OCI-LY3 (cell line): ENCODE data around the gene MEIG1.

Source experiments
- EZH2phosphoT487 ChIP-seq: fragments of 200-600 bp; shearing (Covaris generic); IDR thresholded peaks from 2 replicates; pipeline ENCODE4 v1.6.1; 2018; ENCODE audit warnings: antibody characterized with exemption, mixed run types, low read depth
- TF ChIP-seq, protein P1 (sequence below): fragments of 200-600, 300-600 bp; sonication (generic); IDR thresholded peaks from 2 replicates; pipeline ENCODE4 v1.5.1; 2014; ENCODE audit warnings: antibody characterized with exemption, low read length, low read depth

GRCh38 chr10:14925268-14925667 lies 33.9 kb upstream of the MEIG1 start:
- TF ChIP-seq, protein P1, sequence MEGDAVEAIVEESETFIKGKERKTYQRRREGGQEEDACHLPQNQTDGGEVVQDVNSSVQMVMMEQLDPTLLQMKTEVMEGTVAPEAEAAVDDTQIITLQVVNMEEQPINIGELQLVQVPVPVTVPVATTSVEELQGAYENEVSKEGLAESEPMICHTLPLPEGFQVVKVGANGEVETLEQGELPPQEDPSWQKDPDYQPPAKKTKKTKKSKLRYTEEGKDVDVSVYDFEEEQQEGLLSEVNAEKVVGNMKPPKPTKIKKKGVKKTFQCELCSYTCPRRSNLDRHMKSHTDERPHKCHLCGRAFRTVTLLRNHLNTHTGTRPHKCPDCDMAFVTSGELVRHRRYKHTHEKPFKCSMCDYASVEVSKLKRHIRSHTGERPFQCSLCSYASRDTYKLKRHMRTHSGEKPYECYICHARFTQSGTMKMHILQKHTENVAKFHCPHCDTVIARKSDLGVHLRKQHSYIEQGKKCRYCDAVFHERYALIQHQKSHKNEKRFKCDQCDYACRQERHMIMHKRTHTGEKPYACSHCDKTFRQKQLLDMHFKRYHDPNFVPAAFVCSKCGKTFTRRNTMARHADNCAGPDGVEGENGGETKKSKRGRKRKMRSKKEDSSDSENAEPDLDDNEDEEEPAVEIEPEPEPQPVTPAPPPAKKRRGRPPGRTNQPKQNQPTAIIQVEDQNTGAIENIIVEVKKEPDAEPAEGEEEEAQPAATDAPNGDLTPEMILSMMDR, result no peak
- no peak for TF ChIP-seq EZH2phosphoT487
